GM12878 (cell line): ENCODE results near the gene DNASE1L1. TPM values are rescaled to one million over a fixed set of nuclear protein-coding genes. Genes with fewer than 3 reads are reported as not detected.

Source experiments
- ATAC-seq: fragments of 200-7000 bp; cut with Tn5 transposase; 3 replicates; pipeline ENCODE4 v1.9.1; 2020; ENCODE audit warnings: mild to moderate bottlenecking, moderate library complexity
- BruUV-seq: library from RNA; stranded (reverse); fragments of 400-500 nt; replicated peaks from 2 replicates; lab custom pipeline; 2021; lab: Mats Ljungman, UMichigan
- CTCF ChIA-PET: fragments of 300-600 bp; sonication (Branson Sonifier 250); formaldehyde crosslinking; extraction: SDS; loops from one replicate; lab custom pipeline; 2021; ENCODE audit warnings: inconsistent platforms; lab: Yijun Ruan, JAX
- POLR2A ChIA-PET: fragments of 350-600 bp; formaldehyde crosslinking; extraction: SDS; loops from one replicate; lab custom pipeline; 2021; ENCODE audit warnings: inconsistent platforms; lab: Charles Lee
- RAD21 ChIA-PET: fragments of 300-600 bp; sonication (Branson Sonifier 250); formaldehyde crosslinking; loops from one replicate; lab custom pipeline; 2023; ENCODE audit warnings: antibody characterized with exemption; ENCODE audit not compliant: unreplicated experiment; lab: Charles Lee
- SMC1A ChIA-PET: fragments of 300-600 bp; sonication (Branson Sonifier 250); formaldehyde crosslinking; loops from one replicate; lab custom pipeline; 2023; ENCODE audit not compliant: unreplicated experiment, uncharacterized antibody; lab: Charles Lee
- DNase-seq: peaks from one replicate; pipeline ENCODE4 v3.0.0-alpha.2; 2011; ENCODE audit warnings: low read depth, low spot score
- FAIRE-seq: peaks from 3 replicates; lab custom pipeline; 2011; peaks lifted over from hg19 to GRCh38; lab: Jason Lieb, UNC
- H2AFZ ChIP-seq: 2 replicates; pipeline ENCODE4 v1.6.0; 2011; ENCODE audit warnings: low read depth, low read length, control low read depth; ENCODE audit not compliant: control insufficient read depth
- H3K27ac ChIP-seq: 2 replicates; pipeline ENCODE4 v1.5.1; 2011; ENCODE audit warnings: control low read depth; ENCODE audit not compliant: control insufficient read depth, insufficient read depth
- H3K27me3 ChIP-seq, 2 experiments: replicated peaks in 1 of 2; 2 replicates each; pipeline versions ENCODE4 v1.6.0 to v1.6.1; 2011; ENCODE audit warnings: low read length in 1 of 2; ENCODE audit not compliant: control insufficient read depth in 2 of 2, insufficient read depth in 2 of 2
- H3K36me3 ChIP-seq, 2 experiments: 2 replicates each; pipeline ENCODE4 v1.5.1; 2011; ENCODE audit warnings: low read length in 1 of 2; ENCODE audit not compliant: control insufficient read depth in 2 of 2, insufficient read depth in 2 of 2
- H3K4me1 ChIP-seq: 2 replicates; pipeline ENCODE4 v1.6.1; 2011; ENCODE audit warnings: mild to moderate bottlenecking, low read length, moderate library complexity, mixed read lengths; ENCODE audit not compliant: control insufficient read depth, insufficient read depth
- H3K4me2 ChIP-seq: 2 replicates; pipeline ENCODE4 v1.6.0; 2011; ENCODE audit warnings: control low read depth; ENCODE audit not compliant: control insufficient read depth, insufficient read depth
- H3K4me3 ChIP-seq: fragments of 200-600 bp; sonication (generic); 2 replicates; pipeline ENCODE4 v1.5.1; 2016
- H3K79me2 ChIP-seq: 2 replicates; pipeline ENCODE4 v1.6.0; 2011; ENCODE audit warnings: low read length; ENCODE audit not compliant: control insufficient read depth, insufficient read depth
- H3K9ac ChIP-seq: 2 replicates; pipeline ENCODE4 v1.8.0; 2011; ENCODE audit warnings: low read length, control low read depth, mixed read lengths; ENCODE audit not compliant: control insufficient read depth, insufficient read depth
- H3K9me3 ChIP-seq: replicated peaks from 3 replicates; pipeline ENCODE4 v1.5.1; 2011; ENCODE audit warnings: mild to moderate bottlenecking, low read length; ENCODE audit not compliant: control insufficient read depth, insufficient read depth
- H4K20me1 ChIP-seq: 2 replicates; pipeline ENCODE4 v1.6.0; 2011; ENCODE audit not compliant: control insufficient read depth, insufficient read depth
- BCL3 ChIP-seq: IDR thresholded peaks from 2 replicates; pipeline ENCODE4 v1.6.1; 2011; ENCODE audit warnings: borderline replicate concordance, low read depth, mild to moderate bottlenecking, moderate library complexity, low read length; ENCODE audit not compliant: insufficient read depth, poor library complexity, severe bottlenecking
- ESRRA ChIP-seq: IDR thresholded peaks from 2 replicates; pipeline ENCODE4 v1.6.1; 2012; ENCODE audit warnings: mild to moderate bottlenecking, low read length, improper control_type of control experiment
- PBX3 ChIP-seq: IDR thresholded peaks from 2 replicates; pipeline ENCODE4 v1.6.1; 2011; ENCODE audit warnings: mild to moderate bottlenecking, low read depth, low read length, moderate library complexity; ENCODE audit not compliant: insufficient replicate concordance
- RB1 ChIP-seq: fragments of 450-650 bp; formaldehyde crosslinking; IDR thresholded peaks from 2 replicates; pipeline ENCODE4 v1.6.1; 2017; ENCODE audit warnings: mild to moderate bottlenecking, borderline replicate concordance
- SRF ChIP-seq, 2 experiments: IDR thresholded peaks; 2 replicates each; pipeline ENCODE4 v1.6.1; 2011; ENCODE audit warnings: low read depth in 2 of 2, low read length in 2 of 2, mild to moderate bottlenecking in 1 of 2, moderate library complexity in 1 of 2
- STAT1 ChIP-seq: fragments of 450-650 bp; conservative IDR thresholded peaks from 2 replicates; pipeline ENCODE4 v1.6.1; 2014; ENCODE audit warnings: antibody characterized with exemption, mild to moderate bottlenecking
- TCF7 ChIP-seq: IDR thresholded peaks from 2 replicates; pipeline ENCODE4 v1.6.1; 2014; ENCODE audit warnings: antibody characterized with exemption, borderline replicate concordance
- ZNF687 ChIP-seq: fragments of 450-650 bp; IDR thresholded peaks from 2 replicates; pipeline ENCODE4 v1.6.1; 2017; ENCODE audit warnings: mild to moderate bottlenecking, moderate library complexity
- WGBS: methylation state at CpG from one replicate; pipeline ENCODE4 v1.1.6; 2016; ENCODE audit warnings: low lambda C conversion rate; ENCODE audit not compliant: insufficient replicate concordance, insufficient coverage; ENCODE audit errors: missing lambda C conversion rate; 5-methylcytosine and 5-hydroxymethylcytosine counted together
- in situ Hi-C: fragments of 300-500 bp; cut with MboI; formaldehyde crosslinking; loops from 9 replicates; pipeline ENCODE4 v1.14.3; 2018; ENCODE audit warnings: mixed read lengths
- intact Hi-C: fragments of 100-400 bp; cut with micrococcal nuclease; formaldehyde crosslinking; loops from one replicate; pipeline ENCODE4 v1.14.2; 2022; ENCODE audit not compliant: unreplicated experiment
- polyA plus RNA-seq, 11 experiments: library from polyadenylated mRNA; depleted of rRNA in 4 of 11; unstranded in 6 of 11; stranded (reverse) in 5 of 11; fragments of >200 nt; fragmentation: Nextera tagmentation in 4 of 11; fragmentation: Illumina TruSeq in 1 of 11; extraction: Ambion mirVana in 4 of 11; extraction: Trizol in 1 of 11; gene quantifications; 1 replicate in 1 of 11; 2 replicates in 10 of 11; pipeline versions ENCODE4 v1.2.1 to v1.2.3, GENCODE V29; 2011 to 2016; ENCODE audit warnings: inconsistent platforms in 2 of 11, missing spikeins in 2 of 11, low read depth in 1 of 11
- total RNA-seq, 4 experiments: library from RNA; depleted of rRNA in 3 of 4; stranded (reverse); fragments of >200 nt in 3 of 4; fragmentation: Illumina TruSeq in 1 of 4; extraction: Trizol in 1 of 4; gene quantifications; 2 replicates each; pipeline versions ENCODE4 v1.2.1 to v1.2.3, GENCODE V29; 2013 to 2021

DNASE1L1 gene
- total and polyA plus RNA-seq, 10 of the 15 experiments (the other 5 are each of a cell fraction or from before 2014, with no cell fraction given), result 0.60 to 22.7 (median 6.8) TPM

- intact Hi-C loops, result no loop called here
- no peak overlapping the region for H3K9ac ChIP-seq
- no peak overlapping the region for H3K4me2 ChIP-seq
- ATAC-seq (no peak), DNase-seq (no peak), FAIRE-seq (no peak)
- H2AFZ ChIP-seq, result no peak overlapping the region
- no peaks in the 10 kb centered on the region for H3K27me3 ChIP-seq
- no TSS peak for BruUV-seq
- WGBS, result 21% methylated on average over 10 of the region's 10 CpGs
- H3K27ac ChIP-seq, result no peak overlapping the region
- ChIA-PET SMC1A (no interaction called here), POLR2A (interaction anchor here (0.6 kb wide), 1 partner anchor 10 kb away, joined by 3 read pairs; the partner anchor contains the start of gene RPL10), CTCF (no interaction called here), RAD21 (no interaction called here)
- no peak overlapping the region for H3K4me3 ChIP-seq
- H3K79me2 ChIP-seq, result peaks cover 7% of the 10 kb centered on the region
- in situ Hi-C loops, result no loop called here
- no peaks in the 10 kb centered on the region for H3K4me1 ChIP-seq
- no peaks in the 10 kb centered on the region for H3K36me3 ChIP-seq
- H3K9me3 ChIP-seq, result no peaks in the 10 kb centered on the region; the same call in 2 of the 3 replicates
- no peaks in the 10 kb centered on the region for H4K20me1 ChIP-seq
- TF ChIP-seq BCL3 (no peak), TCF7 (no peak), PBX3 (no peak), RB1 (no peak), SRF (IDR thresholded peaks at IDR 0.05; ENCODE audit: low read depth in 2 of 2, low read length in 2 of 2) (no peak), ESRRA (no peak), ZNF687 (no peak), STAT1 (no peak)
- TF ChIP-seq, all 136 proteins: peak for 0
Observed at GRCh38 chrX:154408659-154409221, 314 bp downstream of the DNASE1L1 start.
